Duodenal mucosa (tissue), 2 donors: ENCODE data around the gene CCDC185.

Experiments used
- H3K27ac ChIP-seq: one replicate; pipeline ENCODE4 v1.7.0; 2013; ENCODE audit warnings: low read depth, low read length
- H3K27me3 ChIP-seq, 2 donors: one replicate each; pipeline ENCODE4 v1.7.0; 2013; ENCODE audit warnings: low read length in 2 of 2, control low read depth in 1 of 2; ENCODE audit not compliant: insufficient read depth in 2 of 2, control insufficient read depth in 1 of 2
- H3K36me3 ChIP-seq, 2 donors: one replicate each; pipeline ENCODE4 v1.7.0; 2013; ENCODE audit warnings: low read length in 2 of 2, control low read depth in 1 of 2; ENCODE audit not compliant: insufficient read depth in 2 of 2, control insufficient read depth in 1 of 2
- H3K4me1 ChIP-seq, 2 donors: one replicate each; pipeline ENCODE4 v1.7.0; 2013; ENCODE audit warnings: low read length in 2 of 2, control low read depth in 1 of 2; ENCODE audit not compliant: insufficient read depth in 2 of 2, control insufficient read depth in 1 of 2
- H3K4me3 ChIP-seq, 2 donors: one replicate each; pipeline ENCODE4 v1.7.0; 2013; ENCODE audit warnings: low read length in 2 of 2, low read depth in 1 of 2
- H3K9ac ChIP-seq, 2 donors: one replicate each; pipeline ENCODE4 v1.7.0; 2013; ENCODE audit warnings: low read length in 2 of 2, low read depth in 1 of 2
- H3K9me3 ChIP-seq, 2 donors: one replicate each; pipeline ENCODE4 v1.7.0; 2013; ENCODE audit warnings: low read length in 2 of 2, control low read depth in 1 of 2; ENCODE audit not compliant: control insufficient read depth in 1 of 2

The CCDC185 gene

GRCh38 chr1:223425550-223425949, 32.3 kb downstream of the CCDC185 start:
- peaks cover 0 to 14% of the 10 kb centered on the region in 2 donors for H3K4me1 ChIP-seq
- H3K27me3 ChIP-seq = no peaks in the 10 kb centered on the region
- H3K9ac ChIP-seq = no peak overlapping the region
- H3K4me3 ChIP-seq = no peak overlapping the region
- H3K27ac ChIP-seq = no peak overlapping the region
- H3K9me3 ChIP-seq = peaks cover 0 to 7% of the 10 kb centered on the region in 2 donors
- H3K36me3 ChIP-seq = no peaks in the 10 kb centered on the region

- H3K36me3 ChIP-seq = no peaks in the 10 kb centered on the region
- no peak overlapping the region for H3K27ac ChIP-seq
- H3K4me3 ChIP-seq = no peak overlapping the region
- peaks cover 0 to 7% of the 10 kb centered on the region in 2 donors for H3K9me3 ChIP-seq
- no peak overlapping the region for H3K9ac ChIP-seq
- H3K4me1 ChIP-seq = peaks cover 0 to 5% of the 10 kb centered on the region in 2 donors
- no peaks in the 10 kb centered on the region for H3K27me3 ChIP-seq
Measured at GRCh38 chr1:223426936-223427335, 33.7 kb downstream of the CCDC185 start.

- Histone ChIP-seq H3K4me1 (no peaks in the 10 kb centered on the region), H3K27me3 (no peaks in the 10 kb centered on the region), H3K9me3 (peaks cover 0 to 7% of the 10 kb centered on the region in 2 donors), H3K9ac (no peak overlapping the region), H3K4me3 (no peak overlapping the region), H3K36me3 (no peaks in the 10 kb centered on the region), H3K27ac (no peak overlapping the region)
Measured at GRCh38 chr1:223429313-223429731, 36.1 kb downstream of the CCDC185 start.

DNA sequence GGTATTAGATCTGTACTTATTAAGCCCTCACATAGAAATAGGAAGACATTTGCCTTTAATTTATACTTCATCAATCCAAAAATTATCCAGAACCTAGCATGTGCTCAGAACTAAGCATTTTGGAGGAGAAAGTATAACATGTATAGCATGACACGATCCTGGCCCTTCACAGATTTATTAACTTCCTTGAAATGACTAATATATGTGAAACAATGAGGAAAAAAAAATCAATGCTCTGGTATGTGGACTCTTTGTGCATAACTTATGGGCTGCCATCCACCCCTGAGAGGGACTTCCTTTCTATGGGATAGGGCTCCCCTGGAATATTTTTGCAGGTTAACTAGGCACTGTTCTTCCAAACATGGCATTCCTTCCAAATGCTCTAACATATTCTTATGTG, 36.6 kb downstream of the CCDC185 start:
- H3K36me3 ChIP-seq = no peaks in the 10 kb centered on the region
- no peaks in the 10 kb centered on the region for H3K27me3 ChIP-seq
- no peak overlapping the region for H3K27ac ChIP-seq
- no peaks in the 10 kb centered on the region for H3K4me1 ChIP-seq
- no peak overlapping the region for H3K9ac ChIP-seq
- no peak overlapping the region for H3K4me3 ChIP-seq
- H3K9me3 ChIP-seq = peaks cover 0 to 7% of the 10 kb centered on the region in 2 donors

DNA sequence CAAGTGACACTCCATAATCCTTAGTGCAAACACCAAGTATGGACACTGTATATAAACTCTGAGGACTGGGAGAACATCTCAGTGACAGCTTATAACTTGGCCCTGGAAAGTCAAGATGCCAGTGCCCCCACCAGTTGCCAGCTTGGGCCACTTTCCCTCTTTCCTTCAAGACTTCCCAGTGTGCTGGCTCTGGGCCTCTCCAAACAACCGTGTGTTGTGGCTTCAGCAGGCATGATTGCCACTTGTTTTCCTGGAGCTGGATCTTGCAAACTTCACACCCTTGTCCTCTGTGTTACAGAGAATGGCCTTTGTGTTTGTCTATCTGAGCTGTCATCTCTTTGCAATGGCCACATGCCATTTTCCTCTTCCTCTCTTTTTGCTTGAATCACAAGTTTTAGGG, 37.0 kb downstream of the CCDC185 start:
- no peaks in the 10 kb centered on the region for H3K4me1 ChIP-seq
- no peaks in the 10 kb centered on the region for H3K27me3 ChIP-seq
- H3K9me3 ChIP-seq = peaks cover 0 to 7% of the 10 kb centered on the region in 2 donors
- H3K27ac ChIP-seq = no peak overlapping the region
- no peaks in the 10 kb centered on the region for H3K36me3 ChIP-seq
- H3K4me3 ChIP-seq = no peak overlapping the region
- H3K9ac ChIP-seq = no peak overlapping the region

DNA sequence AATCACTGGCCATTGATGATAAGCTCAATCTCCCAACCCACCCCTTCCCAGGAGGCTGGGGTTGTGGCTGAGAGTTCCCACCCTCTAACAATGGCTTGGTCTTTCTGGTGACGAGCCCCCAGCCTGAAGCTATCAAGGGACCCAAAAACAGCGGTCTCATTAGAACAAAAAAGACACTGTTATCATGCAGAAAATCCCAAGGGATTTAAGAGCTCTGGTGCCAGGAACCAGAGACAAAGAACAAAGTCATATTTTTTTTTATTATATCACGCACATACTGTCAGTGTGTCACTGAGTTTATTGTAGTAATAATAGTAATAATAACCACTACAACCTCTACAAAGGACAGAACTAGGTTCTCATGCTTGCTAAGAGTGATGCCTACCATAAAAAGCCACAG, 43.9 kb downstream of the CCDC185 start:
- H3K9me3 ChIP-seq = no peaks in the 10 kb centered on the region
- H3K9ac ChIP-seq = no peak overlapping the region
- no peak overlapping the region for H3K4me3 ChIP-seq
- H3K36me3 ChIP-seq = no peaks in the 10 kb centered on the region
- H3K27me3 ChIP-seq = peaks cover 0 to 3% of the 10 kb centered on the region in 2 donors
- H3K27ac ChIP-seq = no peak overlapping the region
- H3K4me1 ChIP-seq = no peaks in the 10 kb centered on the region

- Histone ChIP-seq H3K27me3 (no peaks in the 10 kb centered on the region), H3K36me3 (no peaks in the 10 kb centered on the region), H3K4me3 (no peak overlapping the region), H3K9me3 (peaks cover 5 to 8% of the 10 kb centered on the region in 2 donors), H3K27ac (no peak overlapping the region), H3K4me1 (no peaks in the 10 kb centered on the region), H3K9ac (no peak overlapping the region)
Measured at GRCh38 chr1:223443397-223443796, 50.2 kb downstream of the CCDC185 start.

DNA sequence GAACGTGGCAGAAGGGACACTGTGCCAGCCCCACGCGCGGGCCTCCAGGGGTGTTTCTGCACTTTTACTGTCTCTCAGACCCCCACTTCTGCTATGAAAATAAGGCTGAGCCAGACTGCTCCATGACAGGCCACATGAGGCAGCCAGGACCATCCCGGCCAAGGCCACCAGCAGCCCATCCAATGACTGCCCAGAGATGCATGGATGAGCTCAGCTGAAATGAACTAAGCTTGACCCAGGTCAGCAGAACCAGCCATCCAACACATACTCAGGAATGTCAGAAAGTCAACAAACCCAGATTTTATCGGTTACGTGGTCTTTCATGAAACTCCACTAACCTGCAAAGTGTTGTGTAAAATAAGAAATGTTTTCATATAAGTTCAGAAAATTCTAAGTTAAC, 51.2 kb downstream of the CCDC185 start:
- H3K27ac ChIP-seq = no peak overlapping the region
- no peaks in the 10 kb centered on the region for H3K4me1 ChIP-seq

More for the DNA sequence above, 51.2 kb downstream of the CCDC185 start:
- peaks cover 5 to 8% of the 10 kb centered on the region in 2 donors for H3K9me3 ChIP-seq
- no peaks in the 10 kb centered on the region for H3K36me3 ChIP-seq
- no peak overlapping the region for H3K9ac ChIP-seq
- H3K27me3 ChIP-seq = no peaks in the 10 kb centered on the region
- no peak overlapping the region for H3K4me3 ChIP-seq
